Colonic mucosa (tissue), 4 donors: ENCODE results near the gene TNFRSF21. TPM values are rescaled to one million over a fixed set of nuclear protein-coding genes. Genes with fewer than 3 reads are reported as not detected.

Source experiments
- DNase-seq: peaks from one replicate; pipeline ENCODE4 v3.0.0-alpha.2; 2020
- H3K27ac ChIP-seq: fragments of 200-600 bp; one replicate; pipeline ENCODE4 v1.8.0; 2021
- H3K27me3 ChIP-seq: fragments of 200-600 bp; one replicate; pipeline ENCODE4 v1.8.0; 2021
- H3K36me3 ChIP-seq: fragments of 200-600 bp; one replicate; pipeline ENCODE4 v1.8.0; 2021
- H3K4me1 ChIP-seq: fragments of 200-600 bp; one replicate; pipeline ENCODE4 v1.8.0; 2021; ENCODE audit warnings: mild to moderate bottlenecking
- H3K4me3 ChIP-seq: fragments of 200-600 bp; one replicate; pipeline ENCODE4 v1.8.0; 2021
- H3K9ac ChIP-seq, 2 donors: one replicate each; pipeline ENCODE4 v1.7.0; 2013; ENCODE audit warnings: control low read depth in 2 of 2, low read depth in 2 of 2, low read length in 2 of 2
- H3K9me3 ChIP-seq: fragments of 200-600 bp; one replicate; pipeline ENCODE4 v1.8.0; 2021
- intact Hi-C: fragments of 100-400 bp; cut with DNase I; formaldehyde crosslinking; loops from one replicate; pipeline ENCODE4 v1.14.1; 2022
- total RNA-seq, 2 donors: library from RNA; stranded (reverse); fragmentation: NEBNext Ultra II Directional in 1 of 2; extraction: Animal tissue kit (Norgen Biotek cat#: 25700) in 1 of 2; gene quantifications; one replicate each; pipeline ENCODE4 v1.2.1, GENCODE V29; 2021
- TF ChIP-seq, protein P1 (sequence below): fragments of 200-600 bp; IDR thresholded peaks from one replicate; pipeline ENCODE4 v1.8.0; 2022; ENCODE audit warnings: antibody characterized with exemption, mild to moderate bottlenecking
- donor health status: healthy.
- donor health status: DM: no; HTN: no; CAD: no.
- donor health status: DM: no; HTN: no; CAD: no.

TNFRSF21 gene
- total RNA-seq, 2 donors from 2014 or later = 74.0 to 102 TPM

DNA sequence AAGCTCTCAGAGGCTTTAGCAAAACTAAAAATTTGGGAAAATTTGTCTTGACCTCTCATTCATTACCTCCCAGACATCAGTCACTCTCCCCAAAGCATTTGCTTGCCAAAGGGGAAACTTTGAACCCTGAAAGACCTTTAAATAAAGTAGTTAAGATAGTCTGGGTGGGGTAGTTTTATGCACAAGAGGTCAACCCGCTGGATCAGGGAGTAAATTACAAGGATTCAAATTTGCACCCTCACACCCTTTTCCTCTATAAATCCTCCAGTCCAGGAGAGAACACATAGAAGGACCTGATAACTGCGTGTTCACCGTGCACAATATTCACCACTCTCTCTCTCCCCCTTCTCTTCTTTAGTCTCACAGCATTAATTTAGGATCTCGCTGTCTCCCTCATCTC lies 36.1 kb upstream of the TNFRSF21 start:
- Histone ChIP-seq H3K27ac (no peak overlapping the region), H3K27me3 (no peaks in the 10 kb centered on the region), H3K9me3 (no peaks in the 10 kb centered on the region), H3K9ac (no peak overlapping the region), H3K4me1 (no peaks in the 10 kb centered on the region), H3K4me3 (no peak overlapping the region), H3K36me3 (no peaks in the 10 kb centered on the region)
- intact Hi-C loops = no loop called here
- TF ChIP-seq, protein P1, sequence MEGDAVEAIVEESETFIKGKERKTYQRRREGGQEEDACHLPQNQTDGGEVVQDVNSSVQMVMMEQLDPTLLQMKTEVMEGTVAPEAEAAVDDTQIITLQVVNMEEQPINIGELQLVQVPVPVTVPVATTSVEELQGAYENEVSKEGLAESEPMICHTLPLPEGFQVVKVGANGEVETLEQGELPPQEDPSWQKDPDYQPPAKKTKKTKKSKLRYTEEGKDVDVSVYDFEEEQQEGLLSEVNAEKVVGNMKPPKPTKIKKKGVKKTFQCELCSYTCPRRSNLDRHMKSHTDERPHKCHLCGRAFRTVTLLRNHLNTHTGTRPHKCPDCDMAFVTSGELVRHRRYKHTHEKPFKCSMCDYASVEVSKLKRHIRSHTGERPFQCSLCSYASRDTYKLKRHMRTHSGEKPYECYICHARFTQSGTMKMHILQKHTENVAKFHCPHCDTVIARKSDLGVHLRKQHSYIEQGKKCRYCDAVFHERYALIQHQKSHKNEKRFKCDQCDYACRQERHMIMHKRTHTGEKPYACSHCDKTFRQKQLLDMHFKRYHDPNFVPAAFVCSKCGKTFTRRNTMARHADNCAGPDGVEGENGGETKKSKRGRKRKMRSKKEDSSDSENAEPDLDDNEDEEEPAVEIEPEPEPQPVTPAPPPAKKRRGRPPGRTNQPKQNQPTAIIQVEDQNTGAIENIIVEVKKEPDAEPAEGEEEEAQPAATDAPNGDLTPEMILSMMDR = no peak
- DNase-seq = peak; percentile 32

DNA sequence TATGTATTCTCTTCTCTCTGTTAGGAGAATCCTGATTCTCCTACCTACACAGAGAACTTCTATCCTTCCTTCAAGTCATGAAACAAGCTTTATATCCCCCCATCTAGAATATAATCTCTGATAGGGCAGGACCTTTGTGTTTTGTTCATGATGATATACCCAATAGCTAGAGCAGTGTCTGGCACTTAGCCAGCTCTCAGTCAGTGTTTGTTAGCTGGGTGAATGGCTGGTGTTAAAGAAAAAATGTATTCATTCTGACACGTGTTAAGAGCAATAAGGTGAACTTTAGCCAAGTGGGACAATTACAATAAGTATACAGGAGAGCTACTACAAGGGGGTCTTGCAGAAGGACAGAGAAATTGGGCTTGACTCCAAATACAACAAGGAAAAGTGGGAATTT lies 34.3 kb upstream of the TNFRSF21 start:
- Histone ChIP-seq H3K27ac (no peak overlapping the region), H3K9ac (no peak overlapping the region), H3K36me3 (no peaks in the 10 kb centered on the region), H3K27me3 (no peaks in the 10 kb centered on the region), H3K4me3 (no peak overlapping the region), H3K4me1 (no peaks in the 10 kb centered on the region), H3K9me3 (no peaks in the 10 kb centered on the region)
- TF ChIP-seq, protein P1 = no peak
- intact Hi-C loops = no loop called here
- peak; percentile 41 for DNase-seq

DNA sequence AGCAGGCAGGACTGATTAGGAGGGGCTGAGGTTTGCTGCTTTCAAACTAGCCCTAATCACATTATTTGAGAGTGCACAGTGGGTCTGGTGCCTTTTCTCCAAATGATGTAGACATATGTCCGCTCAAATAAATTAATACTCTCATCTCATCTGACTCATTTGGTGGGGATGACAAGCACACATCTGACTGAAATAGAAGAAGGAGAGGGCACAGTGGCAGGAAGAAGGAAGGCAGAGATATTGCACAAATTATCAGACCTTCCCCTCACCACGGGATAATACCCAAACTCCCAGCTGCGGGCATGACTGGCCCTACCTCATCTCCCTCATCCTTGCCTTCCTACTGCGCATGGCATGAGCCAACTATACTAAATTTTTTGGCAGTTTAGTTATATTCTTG lies 33.9 kb upstream of the TNFRSF21 start:
- no peaks in the 10 kb centered on the region for H3K36me3 ChIP-seq
- H3K9ac ChIP-seq = no peak overlapping the region
- no peak overlapping the region for H3K4me3 ChIP-seq
- H3K27me3 ChIP-seq = no peaks in the 10 kb centered on the region
- TF ChIP-seq, protein P1 = no peak
- H3K4me1 ChIP-seq = no peaks in the 10 kb centered on the region
- no peak for DNase-seq
- H3K27ac ChIP-seq = no peak overlapping the region
- intact Hi-C loops = no loop called here
- H3K9me3 ChIP-seq = no peaks in the 10 kb centered on the region

DNA sequence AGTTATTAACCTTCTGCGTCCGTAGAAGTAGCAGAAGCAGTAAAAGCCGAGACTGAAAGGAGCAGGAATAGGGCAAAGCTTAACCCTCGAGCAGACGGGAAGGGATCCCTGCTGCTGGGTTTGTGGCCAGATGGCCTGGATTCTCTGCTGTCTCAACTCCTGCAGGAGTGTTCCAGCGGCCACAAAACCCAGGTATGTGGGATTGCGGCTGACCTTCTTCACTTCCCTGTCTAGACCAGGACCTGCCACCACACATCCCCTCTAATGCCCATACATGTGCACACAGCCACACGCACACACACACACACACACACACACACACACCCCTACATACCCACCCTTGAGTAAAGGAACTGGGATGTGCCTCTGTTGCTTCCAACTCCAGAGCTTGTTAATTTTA lies 33.1 kb upstream of the TNFRSF21 start:
- no peak for DNase-seq
- Histone ChIP-seq H3K36me3 (no peaks in the 10 kb centered on the region), H3K9me3 (no peaks in the 10 kb centered on the region), H3K4me3 (no peak overlapping the region), H3K9ac (no peak overlapping the region), H3K27ac (no peak overlapping the region), H3K27me3 (no peaks in the 10 kb centered on the region), H3K4me1 (no peaks in the 10 kb centered on the region)
- intact Hi-C loops = no loop called here
- TF ChIP-seq, protein P1 = no peak

DNA sequence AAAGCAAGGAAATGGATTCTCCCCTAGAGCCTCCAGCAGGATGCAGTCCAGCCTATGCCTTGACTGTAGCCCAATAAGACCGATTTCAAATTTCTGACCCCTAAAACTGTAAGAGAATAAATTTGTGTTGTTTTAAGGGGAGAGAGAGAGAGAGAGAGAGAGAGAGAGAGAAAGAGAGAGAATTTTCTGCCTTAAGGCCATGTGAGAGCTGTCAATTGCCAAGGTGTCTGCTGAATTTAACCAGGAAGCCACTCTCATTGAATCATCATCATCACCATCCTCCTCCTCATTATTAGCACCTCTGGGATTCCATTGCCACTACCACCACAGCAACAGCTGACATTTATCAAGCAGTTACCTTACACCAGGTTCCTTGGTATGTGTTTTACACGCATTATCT lies 27.8 kb upstream of the TNFRSF21 start:
- Histone ChIP-seq H3K9ac (no peak overlapping the region), H3K36me3 (no peaks in the 10 kb centered on the region), H3K27ac (no peak overlapping the region), H3K9me3 (no peaks in the 10 kb centered on the region), H3K4me3 (no peak overlapping the region), H3K4me1 (no peaks in the 10 kb centered on the region), H3K27me3 (no peaks in the 10 kb centered on the region)
- no peak for DNase-seq
- TF ChIP-seq, protein P1 = no peak
- intact Hi-C loops = no loop called here

DNA sequence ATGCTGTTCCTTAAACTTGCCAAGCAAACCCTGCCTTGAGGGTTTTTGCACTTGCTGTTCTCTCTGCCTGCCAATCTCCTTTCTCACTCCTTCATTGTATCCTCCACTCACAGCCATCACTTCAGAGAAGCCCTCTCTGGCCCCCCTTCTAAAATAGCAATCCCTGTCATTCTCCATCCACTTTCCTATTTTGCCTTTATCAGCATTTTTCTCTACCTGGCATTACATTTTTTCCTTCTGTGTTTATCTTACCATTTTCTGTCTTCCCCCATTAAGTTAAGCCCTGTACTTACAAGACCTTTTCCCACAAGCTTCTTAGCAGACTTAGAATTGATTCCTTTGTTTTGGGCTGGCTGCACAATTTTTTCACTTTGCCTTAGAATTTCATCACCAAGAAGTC lies 26.6 kb upstream of the TNFRSF21 start:
- intact Hi-C loops = no loop called here

More for the DNA sequence above, 26.6 kb upstream of the TNFRSF21 start:
- H3K36me3 ChIP-seq = no peaks in the 10 kb centered on the region
- H3K27me3 ChIP-seq = no peaks in the 10 kb centered on the region
- DNase-seq = no peak
- no peaks in the 10 kb centered on the region for H3K9me3 ChIP-seq
- TF ChIP-seq, protein P1 = no peak
- H3K27ac ChIP-seq = no peak overlapping the region
- H3K4me3 ChIP-seq = no peak overlapping the region
- H3K4me1 ChIP-seq = no peaks in the 10 kb centered on the region
- no peak overlapping the region for H3K9ac ChIP-seq
